Spleen (tissue), 11 donors: ENCODE data around the gene LDLRAD4. TPM values are rescaled to one million over a fixed set of nuclear protein-coding genes. Genes with fewer than 3 reads are reported as not detected.

Source experiments
- DNase-seq: peaks from one replicate; pipeline ENCODE4 v3.0.0-alpha.2; 2020
- H3K27ac ChIP-seq, 8 donors: fragments of 200-600 bp; sonication (generic) in 7 of 8; 1 replicate in 4 of 8; 2 replicates in 4 of 8; pipeline versions ENCODE4 v1.5.0 to v1.8.0; 2016 to 2021; ENCODE audit warnings: inconsistent platforms in 4 of 8, mild to moderate bottlenecking in 4 of 8, moderate library complexity in 1 of 8
- H3K27me3 ChIP-seq, 7 donors: fragments of 200-600 bp; sonication (generic) in 6 of 7; replicated peaks in 1 of 7; 1 replicate in 4 of 7; 2 replicates in 3 of 7; pipeline versions ENCODE4 v1.5.0 to v1.8.0; 2016 to 2021; ENCODE audit warnings: inconsistent platforms in 3 of 7, mild to moderate bottlenecking in 1 of 7
- H3K36me3 ChIP-seq, 6 donors: fragments of 200-600 bp; sonication (generic) in 5 of 6; 1 replicate in 4 of 6; 2 replicates in 2 of 6; pipeline versions ENCODE4 v1.5.0 to v1.8.0; 2016 to 2021; ENCODE audit warnings: inconsistent platforms in 2 of 6
- H3K4me1 ChIP-seq, 6 donors: fragments of 200-600 bp; sonication (generic) in 5 of 6; 1 replicate in 3 of 6; 2 replicates in 3 of 6; pipeline versions ENCODE4 v1.5.0 to v1.8.0; 2016 to 2021; ENCODE audit warnings: inconsistent platforms in 3 of 6
- H3K4me3 ChIP-seq, 8 donors: fragments of 200-600 bp; sonication (generic) in 7 of 8; 1 replicate in 4 of 8; 2 replicates in 4 of 8; pipeline versions ENCODE4 v1.5.0 to v1.8.0; 2016 to 2021; ENCODE audit warnings: inconsistent platforms in 4 of 8, mild to moderate bottlenecking in 4 of 8, moderate library complexity in 2 of 8
- H3K9me3 ChIP-seq, 8 donors: fragments of 200-600 bp; sonication (generic) in 7 of 8; 1 replicate in 4 of 8; 2 replicates in 4 of 8; pipeline versions ENCODE4 v1.5.0 to v1.8.0; 2016 to 2021; ENCODE audit warnings: inconsistent platforms in 4 of 8
- POLR2A ChIP-seq, 3 donors: fragments of 450-650 bp; IDR thresholded peaks; one replicate each; pipeline ENCODE4 v1.5.1; 2017; ENCODE audit warnings: antibody characterized with exemption in 3 of 3, mild to moderate bottlenecking in 1 of 3
- POLR2AphosphoS5 ChIP-seq, 3 donors: sonication (generic); formaldehyde crosslinking; IDR thresholded peaks; one replicate each; pipeline ENCODE4 v1.5.1; 2017; ENCODE audit warnings: antibody characterized with exemption in 3 of 3
- whole genome bisulfite sequencing, 5 donors: extraction: QIAGEN DNeasy Blood & Tissue Kit in 3 of 5; methylation state at CpG; one replicate each; pipeline versions ENCODE4 v1.1.5 to v1.1.7; 2013 to 2018; 5-methylcytosine and 5-hydroxymethylcytosine counted together
- intact Hi-C: fragments of 100-400 bp; cut with DNase I; formaldehyde crosslinking; loops from one replicate; pipeline ENCODE4 v1.15.0; 2023; ENCODE audit warnings: low total_unique reads
- polyA plus RNA-seq, 3 donors: library from polyadenylated mRNA; stranded (reverse); fragments of 200-250 nt; gene quantifications; one replicate each; pipeline ENCODE4 v1.2.1, GENCODE V29; 2013
- total RNA-seq, 7 donors: library from RNA; depleted of rRNA in 3 of 7; stranded (reverse); fragments of >200 nt in 3 of 7; fragmentation: NEBNext Ultra II Directional in 4 of 7; extraction: Animal tissue kit (Norgen Biotek cat#: 25700) in 4 of 7; gene quantifications; one replicate each; pipeline versions ENCODE4 v1.1.0 to v1.2.1, GENCODE V29; 2016 to 2021
- TF ChIP-seq, protein P1 (sequence below), 11 experiments: fragments of 200-600 bp in 7 of 11; fragments of 450-650 bp in 4 of 11; sonication (generic) in 4 of 11; IDR thresholded peaks in 8 of 11; conservative IDR thresholded peaks in 3 of 11; 1 replicate in 7 of 11; 2 replicates in 4 of 11; pipeline versions ENCODE4 v1.4.0 to v1.8.0; 2016 to 2021; ENCODE audit warnings: antibody characterized with exemption in 11 of 11, inconsistent platforms in 4 of 11, mild to moderate bottlenecking in 1 of 11
- donor health status: healthy with polysubstance abuse.
- donor health status: DM: no; HTN: no; CAD: no; lungs with moderate emphysema.
- donor health status: DM: no; HTN: no; CAD: no.
- donor health status: Bipolar disorder and iron deficiency.
- donor health status: healthy.
- donor health status: DM: no; HTN: no; CAD: no.
- donor health status: DM: yes; HTN: yes; CAD: no.

Gene LDLRAD4
- total and polyA plus RNA-seq, 10 donors = 4.5 to 80.8 (median 46.4) TPM

GRCh38 chr18:13530033-13530878 is 311.7 kb downstream of the LDLRAD4 start:
- intact Hi-C loops = loop anchor here (5.0 kb wide), 1 partner anchor 313 kb away; the partner anchor contains the start of gene LDLRAD4
- Histone ChIP-seq H3K4me1 (peaks cover 0 to 19% (median 2%) of the 10 kb centered on the region in 6 donors), H3K36me3 (peaks cover 0 to 19% (median 0%) of the 10 kb centered on the region in 6 donors), H3K27ac (no peak overlapping the region), H3K9me3 (no peaks in the 10 kb centered on the region), H3K27me3 (no peaks in the 10 kb centered on the region), H3K4me3 (no peak overlapping the region)
- TF ChIP-seq, protein P1, sequence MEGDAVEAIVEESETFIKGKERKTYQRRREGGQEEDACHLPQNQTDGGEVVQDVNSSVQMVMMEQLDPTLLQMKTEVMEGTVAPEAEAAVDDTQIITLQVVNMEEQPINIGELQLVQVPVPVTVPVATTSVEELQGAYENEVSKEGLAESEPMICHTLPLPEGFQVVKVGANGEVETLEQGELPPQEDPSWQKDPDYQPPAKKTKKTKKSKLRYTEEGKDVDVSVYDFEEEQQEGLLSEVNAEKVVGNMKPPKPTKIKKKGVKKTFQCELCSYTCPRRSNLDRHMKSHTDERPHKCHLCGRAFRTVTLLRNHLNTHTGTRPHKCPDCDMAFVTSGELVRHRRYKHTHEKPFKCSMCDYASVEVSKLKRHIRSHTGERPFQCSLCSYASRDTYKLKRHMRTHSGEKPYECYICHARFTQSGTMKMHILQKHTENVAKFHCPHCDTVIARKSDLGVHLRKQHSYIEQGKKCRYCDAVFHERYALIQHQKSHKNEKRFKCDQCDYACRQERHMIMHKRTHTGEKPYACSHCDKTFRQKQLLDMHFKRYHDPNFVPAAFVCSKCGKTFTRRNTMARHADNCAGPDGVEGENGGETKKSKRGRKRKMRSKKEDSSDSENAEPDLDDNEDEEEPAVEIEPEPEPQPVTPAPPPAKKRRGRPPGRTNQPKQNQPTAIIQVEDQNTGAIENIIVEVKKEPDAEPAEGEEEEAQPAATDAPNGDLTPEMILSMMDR (IDR thresholded peaks at IDR 0.05 in 8 of 11, conservative IDR thresholded peaks at IDR 0.05 in 3 of 11) = no peak
- TF ChIP-seq POLR2AphosphoS5 (IDR thresholded peaks at IDR 0.05) = peak in 1 of 3 donors; percentile 9
- 75 to 80% (median 78%) methylated on average over 10 to 14 of the region's 14 CpGs for WGBS, 5 donors
- no peak for DNase-seq

DNA sequence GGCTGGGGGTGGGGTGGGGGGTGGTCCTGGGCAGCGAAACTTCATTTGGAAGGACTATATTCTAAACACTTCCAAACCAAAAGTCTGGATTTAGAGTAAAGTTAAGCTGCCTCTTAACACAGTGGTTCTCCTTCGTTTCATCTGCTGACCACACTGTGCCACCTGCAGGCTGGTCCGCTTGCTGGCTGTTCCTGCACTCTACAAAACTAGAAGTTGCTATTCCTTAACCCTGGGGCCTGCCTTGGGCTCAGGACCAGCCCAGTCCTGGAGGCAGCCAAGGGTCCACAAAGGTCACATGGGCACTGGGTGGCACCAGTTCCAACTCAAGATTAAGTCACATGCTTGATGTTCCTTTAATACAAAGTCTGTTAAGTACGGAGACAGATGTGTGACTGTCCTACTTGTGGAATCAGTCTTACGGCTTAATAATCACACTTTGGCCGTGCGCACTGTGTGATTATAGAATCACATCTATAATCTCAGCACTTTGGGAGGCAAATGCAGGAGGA is 312.4 kb downstream of the LDLRAD4 start:
- TF ChIP-seq POLR2A (IDR thresholded peaks at IDR 0.05) = no peak
- TF ChIP-seq POLR2AphosphoS5 (IDR thresholded peaks at IDR 0.05) = no peak
- TF ChIP-seq, protein P1 (IDR thresholded peaks at IDR 0.05 in 8 of 11, conservative IDR thresholded peaks at IDR 0.05 in 3 of 11) = peak in 8 of 11 experiments; percentile 21 to 62 (median 45)
- H3K4me3 ChIP-seq = no peak overlapping the region
- H3K27me3 ChIP-seq = no peaks in the 10 kb centered on the region
- peaks cover 0 to 12% (median 0%) of the 10 kb centered on the region in 6 donors for H3K36me3 ChIP-seq
- 66 to 76% (median 72%) methylated on average over 7 of the region's 7 CpGs for WGBS, 5 donors
- no peak for DNase-seq
- no peaks in the 10 kb centered on the region for H3K9me3 ChIP-seq
- H3K27ac ChIP-seq = no peak overlapping the region
- intact Hi-C loops = loop anchor here (5.0 kb wide), 1 partner anchor 314 kb away; the partner anchor contains the start of gene LDLRAD4
- H3K4me1 ChIP-seq = peaks cover 0 to 19% (median 2%) of the 10 kb centered on the region in 6 donors

DNA sequence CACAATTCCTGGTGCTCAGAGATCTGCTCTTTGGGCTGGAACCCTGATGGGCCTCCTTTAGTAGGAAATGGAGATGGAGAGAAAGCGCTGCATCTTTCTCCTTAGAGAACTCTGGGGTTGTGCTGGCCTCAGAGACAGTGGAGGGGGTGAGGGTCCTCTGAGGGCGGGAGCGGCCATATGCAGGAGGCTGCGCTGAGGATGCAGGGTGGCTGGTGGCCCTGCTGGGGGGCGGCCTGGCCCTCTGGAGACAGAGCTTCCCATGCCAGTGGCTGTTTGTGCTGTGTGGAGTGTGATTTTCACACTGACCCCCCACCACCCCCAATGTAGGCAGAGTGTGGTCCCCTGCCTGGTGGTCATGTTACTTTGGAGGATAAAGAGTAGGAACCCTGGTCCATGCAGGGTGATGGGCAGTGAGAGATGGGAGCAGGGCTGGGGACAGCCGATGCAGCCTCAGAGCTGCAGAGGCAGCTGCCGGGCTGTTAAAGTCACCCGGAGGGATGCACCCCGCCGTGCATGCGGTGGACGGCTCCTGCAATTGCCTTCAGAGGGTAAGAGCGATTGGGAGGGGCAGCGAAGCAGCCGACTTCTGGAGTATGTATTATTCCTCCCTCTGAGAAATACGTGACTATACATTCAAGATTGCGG is 313.2 kb downstream of the LDLRAD4 start:
- intact Hi-C loops = loop anchor here (5.0 kb wide), 1 partner anchor 315 kb away; the partner anchor contains the start of gene LDLRAD4
- no peak for DNase-seq

More for the DNA sequence above, 313.2 kb downstream of the LDLRAD4 start:
- TF ChIP-seq POLR2AphosphoS5 (IDR thresholded peaks at IDR 0.05) (no peak), POLR2A (IDR thresholded peaks at IDR 0.05) (no peak)
- TF ChIP-seq, protein P1 (IDR thresholded peaks at IDR 0.05 in 8 of 11, conservative IDR thresholded peaks at IDR 0.05 in 3 of 11) = no peak
- no peaks in the 10 kb centered on the region for H3K9me3 ChIP-seq
- no peak overlapping the region for H3K27ac ChIP-seq
- peaks cover 0 to 27% (median 4%) of the 10 kb centered on the region in 6 donors for H3K4me1 ChIP-seq
- H3K4me3 ChIP-seq = no peak overlapping the region
- no peaks in the 10 kb centered on the region for H3K27me3 ChIP-seq
- WGBS, 5 donors = 90 to 97% (median 96%) methylated on average over 15 to 17 of the region's 17 CpGs
- H3K36me3 ChIP-seq = peaks cover 0 to 11% (median 0%) of the 10 kb centered on the region in 6 donors
